Fibroblast of skin of left quadriceps (primary cell): Measurements from ENCODE around the gene FTCDNL1.

Experiments used
- DNase-seq, 2 experiments: peaks; one replicate each; pipeline ENCODE4 v3.0.0-alpha.2; 2013; ENCODE audit warnings: low read depth in 2 of 2

Gene FTCDNL1

GRCh38 chr2:199850718-199851500 is at the start of gene FTCDNL1:
Gene FTCDNL1 (minus strand): TSS chr2:199851192. CDS start chr2:199848962, 2,230 bp downstream.
- no peak for DNase-seq

- DNase-seq = no peak
Measured at GRCh38 chr2:199896617-199897016, 45.6 kb upstream of the FTCDNL1 start.

- DNase-seq = no peak
Measured at GRCh38 chr2:199895406-199895805, 44.4 kb upstream of the FTCDNL1 start.

GRCh38 chr2:199883474-199884212 is 32.7 kb upstream of the FTCDNL1 start:
- no peak for DNase-seq

GRCh38 chr2:199882667-199883066 is 31.7 kb upstream of the FTCDNL1 start:
- no peak for DNase-seq

GRCh38 chr2:199875400-199875799 is 24.4 kb upstream of the FTCDNL1 start:
- no peak for DNase-seq

- no peak for DNase-seq
Measured at GRCh38 chr2:199874209-199874608, 23.2 kb upstream of the FTCDNL1 start.

GRCh38 chr2:199870581-199870980 is 19.6 kb upstream of the FTCDNL1 start:
- DNase-seq = no peak

GRCh38 chr2:199869653-199870052 is 18.7 kb upstream of the FTCDNL1 start:
- no peak for DNase-seq

- DNase-seq = no peak
Measured at GRCh38 chr2:199869227-199869541, 18.2 kb upstream of the FTCDNL1 start.

- DNase-seq = no peak
Measured at GRCh38 chr2:199868431-199869226, 17.6 kb upstream of the FTCDNL1 start.

- no peak for DNase-seq
Measured at GRCh38 chr2:199865905-199866304, 14.9 kb upstream of the FTCDNL1 start.

- DNase-seq = no peak
Measured at GRCh38 chr2:199862788-199863187, 11.8 kb upstream of the FTCDNL1 start.

GRCh38 chr2:199861132-199861774 is 10.3 kb upstream of the FTCDNL1 start:
- no peak for DNase-seq

- no peak for DNase-seq
Measured at GRCh38 chr2:199855812-199856211, 4.8 kb upstream of the FTCDNL1 start.

- no peak for DNase-seq
Measured at GRCh38 chr2:199851883-199852282, 891 bp upstream of the FTCDNL1 start.

GRCh38 chr2:199851501-199851810 is 464 bp upstream of the FTCDNL1 start:
- no peak for DNase-seq

- DNase-seq = no peak
Measured at GRCh38 chr2:199850218-199850717, 724 bp downstream of the FTCDNL1 start.

GRCh38 chr2:199848389-199849130 is 2.4 kb downstream of the FTCDNL1 start:
- no peak for DNase-seq

GRCh38 chr2:199847181-199847864 is 3.7 kb downstream of the FTCDNL1 start:
- no peak for DNase-seq
